IMR-90 (cell line): ENCODE data around the gene CABP2. TPM values are rescaled to one million over a fixed set of nuclear protein-coding genes. Genes with fewer than 3 reads are reported as not detected.

Source experiments
- ATAC-seq: fragments of 200-7000 bp; cut with Tn5 transposase; 2 replicates; pipeline ENCODE4 v1.9.1; 2020; ENCODE audit warnings: low read depth, mild to moderate bottlenecking, moderate library complexity
- BruUV-seq: library from RNA; stranded (reverse); fragments of 400-500 nt; replicated peaks from 2 replicates; lab custom pipeline; 2021; lab: Mats Ljungman, UMichigan
- CTCF ChIA-PET: fragments of 300-600 bp; formaldehyde crosslinking; extraction: SDS; loops from one replicate; lab custom pipeline; 2021; ENCODE audit warnings: antibody characterized with exemption; lab: Yijun Ruan, JAX
- POLR2A ChIA-PET: fragments of 300-600 bp; sonication (Branson Sonifier 250); formaldehyde crosslinking; loops from one replicate; lab custom pipeline; 2022; ENCODE audit warnings: antibody characterized with exemption; ENCODE audit not compliant: unreplicated experiment; lab: Charles Lee
- DNase-seq: peaks from one replicate; pipeline ENCODE4 v3.0.0; 2013
- H2AFZ ChIP-seq: replicated peaks from 2 replicates; pipeline ENCODE3; 2013; ENCODE audit warnings: low read length, mild to moderate bottlenecking; ENCODE audit not compliant: poor library complexity
- H2AK5ac ChIP-seq: 2 replicates; pipeline ENCODE4 v1.6.1; 2013; ENCODE audit warnings: low read depth, low read length, inconsistent platforms
- H2AK9ac ChIP-seq: replicated peaks from 2 replicates; pipeline ENCODE3; 2013; ENCODE audit warnings: mild to moderate bottlenecking, low read depth, low read length, moderate library complexity; ENCODE audit not compliant: poor library complexity
- H2BK120ac ChIP-seq: 2 replicates; pipeline ENCODE4 v1.6.1; 2013; ENCODE audit warnings: low read depth, low read length, inconsistent platforms
- H2BK15ac ChIP-seq: 3 replicates; pipeline ENCODE4 v1.6.1; 2013; ENCODE audit warnings: low read depth, low read length, inconsistent platforms
- H2BK20ac ChIP-seq: 2 replicates; pipeline ENCODE4 v1.6.1; 2013; ENCODE audit warnings: low read depth, mild to moderate bottlenecking, inconsistent platforms, low read length, moderate library complexity
- H2BK5ac ChIP-seq: 2 replicates; pipeline ENCODE4 v1.6.1; 2013; ENCODE audit warnings: mild to moderate bottlenecking, low read depth, low read length, inconsistent platforms; ENCODE audit not compliant: poor library complexity, severe bottlenecking
- H3K14ac ChIP-seq: replicated peaks from 2 replicates; pipeline ENCODE4 v1.6.1; 2013; ENCODE audit warnings: low read depth, low read length, inconsistent platforms
- H3K18ac ChIP-seq: 2 replicates; pipeline ENCODE4 v1.6.1; 2013; ENCODE audit warnings: low read depth, low read length, control low read depth
- H3K23ac ChIP-seq: 2 replicates; pipeline ENCODE4 v1.6.1; 2013; ENCODE audit warnings: low read depth, low read length, inconsistent platforms
- H3K27ac ChIP-seq: 2 replicates; pipeline ENCODE4 v1.5.1; 2013; ENCODE audit warnings: mild to moderate bottlenecking, control low read depth, low read length; ENCODE audit not compliant: insufficient read depth
- H3K27me3 ChIP-seq: 2 replicates; pipeline ENCODE4 v1.6.1; 2013; ENCODE audit warnings: low read length; ENCODE audit not compliant: control insufficient read depth, insufficient read depth
- H3K36me3 ChIP-seq: 2 replicates; pipeline ENCODE4 v1.6.1; 2013; ENCODE audit warnings: low read length, mixed read lengths; ENCODE audit not compliant: control insufficient read depth, insufficient read depth
- H3K4ac ChIP-seq: 2 replicates; pipeline ENCODE4 v1.6.1; 2013; ENCODE audit warnings: low read depth, low read length, inconsistent platforms
- H3K4me1 ChIP-seq: 2 replicates; pipeline ENCODE4 v1.6.1; 2013; ENCODE audit warnings: low read length, mixed read lengths; ENCODE audit not compliant: control insufficient read depth, insufficient read depth
- H3K4me2 ChIP-seq: 2 replicates; pipeline ENCODE4 v1.6.1; 2013; ENCODE audit warnings: low read depth, mild to moderate bottlenecking, control low read depth, low read length, moderate library complexity
- H3K4me3 ChIP-seq: 2 replicates; pipeline ENCODE4 v1.5.1; 2013; ENCODE audit warnings: low read depth, mild to moderate bottlenecking, control low read depth, low read length, moderate library complexity; ENCODE audit not compliant: insufficient read depth
- H3K56ac ChIP-seq: 2 replicates; pipeline ENCODE4 v1.6.1; 2013; ENCODE audit warnings: low read length, inconsistent platforms; ENCODE audit not compliant: insufficient read depth; ENCODE audit errors: extremely low read depth
- H3K79me1 ChIP-seq, 2 experiments: 2 replicates each; pipeline ENCODE4 v1.6.1; 2013; ENCODE audit warnings: low read length in 2 of 2, inconsistent platforms in 1 of 2, low read depth in 1 of 2
- H3K9ac ChIP-seq: 2 replicates; pipeline ENCODE4 v1.6.1; 2013; ENCODE audit warnings: low read depth, low read length, control low read depth
- H3K9me1 ChIP-seq: 2 replicates; pipeline ENCODE4 v1.6.1; 2013; ENCODE audit warnings: low read length, inconsistent platforms; ENCODE audit not compliant: insufficient read depth
- H3K9me3 ChIP-seq: 2 replicates; pipeline ENCODE4 v1.6.1; 2013; ENCODE audit warnings: low read length; ENCODE audit not compliant: control insufficient read depth, insufficient read depth
- H4K20me1 ChIP-seq: 2 replicates; pipeline ENCODE4 v1.6.1; 2013; ENCODE audit warnings: low read length, inconsistent platforms; ENCODE audit not compliant: insufficient read depth
- H4K5ac ChIP-seq: 2 replicates; pipeline ENCODE4 v1.6.1; 2013; ENCODE audit warnings: mild to moderate bottlenecking, low read depth, low read length, control low read depth
- H4K8ac ChIP-seq, 2 experiments: 2 replicates each; pipeline ENCODE4 v1.6.1; 2013; ENCODE audit warnings: low read depth in 2 of 2, low read length in 2 of 2, control low read depth in 1 of 2, inconsistent platforms in 1 of 2
- H4K91ac ChIP-seq: 2 replicates; pipeline ENCODE4 v1.6.1; 2013; ENCODE audit warnings: low read depth, low read length, inconsistent platforms; ENCODE audit not compliant: insufficient read depth
- MAFK ChIP-seq: IDR thresholded peaks from 2 replicates; pipeline ENCODE4 v1.6.1; 2012; ENCODE audit warnings: low read depth, low read length, improper control_type of control experiment
- MAZ ChIP-seq: IDR thresholded peaks from 2 replicates; pipeline ENCODE4 v1.6.1; 2012; ENCODE audit warnings: low read depth, mild to moderate bottlenecking, low read length, improper control_type of control experiment, moderate library complexity, borderline replicate concordance
- RCOR1 ChIP-seq: IDR thresholded peaks from 2 replicates; pipeline ENCODE4 v1.6.1; 2012; ENCODE audit warnings: mild to moderate bottlenecking, low read length, improper control_type of control experiment; ENCODE audit not compliant: insufficient replicate concordance
- SMC3 ChIP-seq: fragments of 150-350 bp; IDR thresholded peaks from 2 replicates; pipeline ENCODE4 v1.6.1; 2016; ENCODE audit warnings: low read depth, mild to moderate bottlenecking, antibody characterized with exemption, low read length, moderate library complexity
- WGBS, 2 experiments: methylation state at CpG; one replicate each; pipeline versions ENCODE4 v1.1.5 to v1.1.7; 2013; ENCODE audit warnings: missing lambda C conversion rate in 2 of 2; ENCODE audit not compliant: insufficient read length in 1 of 2; ENCODE audit errors: extremely low coverage in 2 of 2; 5-methylcytosine and 5-hydroxymethylcytosine counted together
- dilution Hi-C: fragments of 300-500 bp; cut with HindIII; formaldehyde crosslinking; loops from one replicate; pipeline ENCODE4 v1.14.3; 2018; ENCODE audit warnings: low sequenced_read_pairs; ENCODE audit not compliant: unreplicated experiment
- in situ Hi-C: fragments of 300-500 bp; cut with MboI; formaldehyde crosslinking; loops from 3 replicates; pipeline ENCODE4 v1.14.3; 2019; ENCODE audit warnings: low sequenced_read_pairs, inconsistent platforms, mixed read lengths
- intact Hi-C: fragments of 100-400 bp; cut with micrococcal nuclease; formaldehyde crosslinking; loops from 2 replicates; pipeline ENCODE4 v1.10.0; 2022
- polyA plus RNA-seq, 3 experiments: library from polyadenylated mRNA; depleted of rRNA; stranded (reverse); fragments of >200 nt; gene quantifications; 2 replicates each; pipeline ENCODE4 v1.2.3, GENCODE V29; 2012; ENCODE audit warnings: low replicate concordance in 1 of 3
- total RNA-seq: library from RNA; depleted of rRNA; stranded (reverse); fragments of >200 nt; gene quantifications from 2 replicates; pipeline ENCODE4 v1.2.3, GENCODE V29; 2012

Gene CABP2
- total and polyA plus RNA-seq, 2 of the 4 experiments (the other 2 are of a cell fraction): not detected

DNA sequence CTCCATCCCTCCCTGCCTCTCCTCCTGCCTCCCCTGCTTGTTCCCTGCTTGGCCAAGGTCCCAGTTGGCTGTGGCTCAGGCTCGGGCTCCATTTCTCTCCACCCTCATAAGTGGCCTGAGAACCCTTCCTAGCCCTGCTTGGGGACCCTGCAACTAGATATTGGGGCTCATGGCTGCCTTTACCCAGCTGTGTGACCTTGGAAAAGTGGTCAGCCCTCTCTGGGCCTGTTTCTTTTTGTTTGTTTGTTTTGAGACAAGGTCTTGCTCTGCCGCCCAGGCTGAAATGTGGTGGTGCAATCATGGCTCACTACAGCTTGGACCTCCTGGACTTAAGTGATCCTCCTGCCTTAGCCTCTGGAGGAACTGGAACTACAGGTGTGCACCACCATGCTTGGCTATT lies 20.3 kb upstream of the CABP2 start:
- no peak for DNase-seq
- 42% methylated on average over 2 of the region's 2 CpGs; no CpG with 5 or more reads in 1 of the 2 experiments for WGBS, 2 experiments
- Histone ChIP-seq H3K27me3 (peaks cover 25% of the 10 kb centered on the region), H3K4me3 (no peak overlapping the region), H2BK20ac (no peak overlapping the region), H2BK15ac (no peak overlapping the region), H3K79me1 (no peaks in the 10 kb centered on the region), H3K23ac (no peak overlapping the region), H3K56ac (no peak overlapping the region), H4K8ac (no peak overlapping the region), H3K9me1 (no peaks in the 10 kb centered on the region), H3K4me2 (no peak overlapping the region), H4K20me1 (no peaks in the 10 kb centered on the region), H2AK5ac (no peak overlapping the region), H3K18ac (no peak overlapping the region), H3K14ac (no peak overlapping the region), H3K4ac (no peak overlapping the region), H4K91ac (no peak overlapping the region), H3K9ac (no peak overlapping the region), H2BK5ac (no peak overlapping the region), H3K4me1 (no peaks in the 10 kb centered on the region), H2AK9ac (peak overlapping the region; percentile 8), H2BK120ac (no peak overlapping the region), H3K36me3 (no peaks in the 10 kb centered on the region), H3K27ac (no peak overlapping the region), H4K5ac (no peak overlapping the region), H2AFZ (no peak overlapping the region), H3K9me3 (no peaks in the 10 kb centered on the region)
- ChIA-PET POLR2A (no interaction called here), CTCF (no interaction called here)
- TF ChIP-seq MAFK (no peak), MAZ (no peak), SMC3 (no peak), RCOR1 (no peak)
- in situ Hi-C loops: no loop called here
- no peak for ATAC-seq
- intact Hi-C loops: no loop called here
- BruUV-seq: no TSS peak
- dilution Hi-C loops: no loop called here
